Gastrocnemius medialis (tissue), 4 donors: ENCODE results near the gene RITA1.

Source experiments
- CTCF ChIP-seq, 5 experiments: fragments of 450-650 bp in 3 of 5; fragments of 200-600 bp in 2 of 5; sonication (generic) in 2 of 5; IDR thresholded peaks in 4 of 5; conservative IDR thresholded peaks in 1 of 5; 1 replicate in 4 of 5; 2 replicates in 1 of 5; pipeline ENCODE4 v1.5.1; 2016 to 2019; ENCODE audit warnings: antibody characterized with exemption in 5 of 5, mild to moderate bottlenecking in 3 of 5, moderate library complexity in 3 of 5
- POLR2A ChIP-seq, 2 donors: fragments of 450-650 bp; IDR thresholded peaks; one replicate each; pipeline ENCODE4 v1.6.1; 2017; ENCODE audit warnings: antibody characterized with exemption in 2 of 2, mild to moderate bottlenecking in 2 of 2, moderate library complexity in 2 of 2

- no peak for TF ChIP-seq CTCF (IDR thresholded peaks at IDR 0.05 in 4 of 5, conservative IDR thresholded peaks at IDR 0.05 in 1 of 5)
- TF ChIP-seq POLR2A (IDR thresholded peaks at IDR 0.05): no peak
Observed at GRCh38 chr12:113232089-113232839, 46.7 kb downstream of the RITA1 start.
